HG03565 (cell line): ENCODE results near the gene MPV17L2.

ENCODE experiments used
- ATAC-seq: cut with Tn5 transposase; IDR thresholded peaks from one replicate; pipeline ENCODE4 v1.9.1; 2021; ENCODE audit warnings: mild to moderate bottlenecking, moderate library complexity; ENCODE audit not compliant: unreplicated experiment

Gene MPV17L2

DNA sequence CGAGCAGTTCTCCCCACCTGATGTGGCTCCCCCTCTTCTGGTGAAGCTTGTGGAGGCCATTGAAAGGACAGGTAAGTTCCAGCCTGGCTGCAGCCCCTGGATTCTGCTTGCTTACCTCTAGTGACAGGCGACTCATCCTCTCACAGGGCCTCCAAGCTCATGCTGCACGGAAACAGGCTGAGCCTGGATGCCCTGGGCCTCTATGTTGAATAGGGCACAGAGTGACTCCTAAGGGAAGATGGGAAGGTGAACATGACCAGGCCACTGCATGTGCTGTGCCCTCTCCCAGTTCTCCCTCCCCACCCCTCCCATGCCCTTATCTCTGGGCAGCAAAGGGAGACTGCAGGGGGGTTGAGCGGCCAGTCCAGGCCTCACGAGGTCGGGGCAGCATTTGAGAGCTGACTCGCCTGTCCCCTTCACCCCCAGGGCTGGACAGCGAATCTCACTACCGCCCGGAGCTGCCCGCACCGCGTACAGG, 32.5 kb upstream of the MPV17L2 start:
- no peak for ATAC-seq

DNA sequence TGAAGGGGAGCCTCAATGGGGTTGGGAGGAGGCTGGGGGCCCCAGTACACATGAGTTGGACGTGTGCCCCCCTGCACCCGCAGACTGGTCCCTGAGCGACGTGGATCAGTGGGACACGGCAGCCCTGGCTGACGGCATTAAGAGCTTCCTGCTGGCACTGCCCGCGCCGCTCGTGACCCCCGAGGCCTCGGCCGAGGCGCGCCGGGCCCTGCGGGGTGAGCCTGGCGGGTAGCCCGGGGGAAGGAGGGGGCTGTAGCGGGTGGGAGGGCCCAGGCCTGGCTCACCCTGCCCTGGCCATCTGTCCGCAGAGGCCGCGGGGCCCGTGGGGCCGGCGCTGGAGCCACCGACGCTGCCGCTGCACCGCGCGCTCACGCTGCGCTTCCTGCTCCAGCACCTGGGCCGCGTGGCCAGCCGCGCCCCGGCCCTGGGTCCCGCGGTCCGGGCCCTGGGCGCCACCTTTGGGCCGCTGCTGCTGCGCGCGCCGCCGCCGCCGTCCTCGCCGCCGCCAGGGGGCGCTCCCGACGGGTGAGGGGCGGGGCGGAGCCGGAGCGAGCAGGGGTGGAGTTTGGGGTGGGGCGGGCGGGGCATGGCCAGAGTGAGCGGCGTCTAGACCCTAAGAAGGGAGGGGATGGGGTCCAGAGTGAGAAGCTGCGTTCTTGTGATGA, 31.9 kb upstream of the MPV17L2 start:
- ATAC-seq: no peak

DNA sequence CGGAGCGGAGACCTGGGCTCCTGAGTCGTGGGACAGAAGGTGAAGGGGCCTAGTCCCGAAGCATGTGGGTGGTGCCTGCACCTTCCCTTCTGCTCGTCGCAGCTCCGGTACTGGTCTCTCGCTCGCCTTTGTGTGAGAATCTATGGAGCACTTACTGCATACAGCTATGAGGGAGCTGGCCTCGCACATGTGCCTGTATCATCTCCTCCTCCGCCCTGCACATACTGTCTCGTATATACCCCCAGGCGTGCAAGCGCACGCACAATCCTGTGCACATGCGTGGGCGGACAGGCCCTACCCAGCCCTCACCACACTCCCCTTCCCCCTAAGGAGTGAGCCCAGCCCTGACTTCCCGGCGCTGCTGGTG, 31.4 kb upstream of the MPV17L2 start:
- no peak for ATAC-seq

DNA sequence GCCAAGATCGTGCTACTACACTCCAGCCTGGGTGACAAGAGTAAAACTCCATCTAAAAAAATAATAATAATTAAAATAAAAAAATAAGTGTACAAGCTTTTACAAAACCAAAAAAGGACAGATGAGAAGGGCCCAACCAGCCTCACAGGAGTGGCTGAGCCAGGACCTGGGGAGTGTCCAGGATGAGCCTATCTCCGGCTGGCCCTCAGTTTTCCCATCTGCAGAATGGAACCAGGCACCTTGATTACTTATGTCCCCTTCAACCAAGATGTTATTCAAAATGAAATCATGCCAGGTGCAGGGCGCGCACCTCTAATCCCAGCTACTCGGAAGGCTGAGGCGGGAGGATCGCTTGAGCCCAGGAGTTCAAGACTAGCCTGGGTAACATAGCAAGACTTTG, 28.9 kb upstream of the MPV17L2 start:
- no peak for ATAC-seq

DNA sequence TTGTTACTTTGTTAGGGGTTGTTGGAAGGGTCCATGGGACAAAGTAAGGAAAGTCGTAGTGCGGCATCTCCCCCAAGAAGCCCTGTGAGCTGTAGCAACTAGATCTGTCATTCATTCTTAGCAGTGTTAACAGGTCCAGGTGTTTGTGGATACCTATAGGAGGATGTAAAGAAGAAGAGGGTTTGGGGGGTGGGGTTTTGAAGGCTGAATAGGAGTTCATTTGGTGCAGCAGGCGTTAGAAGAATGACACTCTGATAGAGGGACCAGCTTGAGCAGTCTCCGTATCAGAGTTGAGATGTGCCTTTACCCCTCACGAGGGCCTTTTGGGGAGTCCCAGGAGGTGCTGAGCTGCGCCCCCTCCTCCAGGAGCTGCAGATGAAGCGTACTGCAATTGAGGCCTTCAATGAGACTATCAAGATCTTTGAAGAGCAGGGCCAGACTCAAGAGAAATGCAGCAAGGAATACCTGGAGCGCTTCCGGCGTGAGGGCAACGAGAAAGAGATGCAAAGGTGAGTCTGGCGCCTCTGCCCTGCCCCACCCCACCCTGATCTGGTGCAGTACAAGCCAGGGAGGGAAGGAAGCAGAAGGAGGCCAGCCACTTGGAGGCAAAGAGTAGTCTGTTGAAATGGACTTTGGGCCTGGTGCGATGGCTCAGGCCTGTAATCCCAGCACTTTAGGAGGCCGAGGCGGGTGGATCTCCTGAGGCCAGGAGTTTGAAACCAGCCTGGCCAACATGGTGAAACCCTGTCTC, 27.0 kb upstream of the MPV17L2 start:
- no peak for ATAC-seq

DNA sequence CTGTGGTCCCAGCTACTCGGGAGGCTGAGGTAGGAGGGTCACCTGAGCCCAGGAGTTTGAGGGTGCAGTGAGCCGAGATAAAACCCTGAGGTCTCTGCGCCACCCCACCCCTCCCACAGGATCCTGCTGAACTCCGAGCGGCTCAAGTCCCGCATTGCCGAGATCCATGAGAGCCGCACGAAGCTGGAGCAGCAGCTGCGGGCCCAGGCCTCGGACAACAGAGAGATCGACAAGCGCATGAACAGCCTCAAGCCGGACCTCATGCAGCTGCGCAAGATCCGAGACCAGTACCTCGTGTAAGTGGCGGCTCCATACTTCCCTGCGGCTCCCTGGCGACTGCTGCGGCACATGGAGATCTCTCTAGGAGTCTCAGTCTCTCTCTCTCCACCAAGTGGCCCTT, 26.0 kb upstream of the MPV17L2 start:
- ATAC-seq: no peak

DNA sequence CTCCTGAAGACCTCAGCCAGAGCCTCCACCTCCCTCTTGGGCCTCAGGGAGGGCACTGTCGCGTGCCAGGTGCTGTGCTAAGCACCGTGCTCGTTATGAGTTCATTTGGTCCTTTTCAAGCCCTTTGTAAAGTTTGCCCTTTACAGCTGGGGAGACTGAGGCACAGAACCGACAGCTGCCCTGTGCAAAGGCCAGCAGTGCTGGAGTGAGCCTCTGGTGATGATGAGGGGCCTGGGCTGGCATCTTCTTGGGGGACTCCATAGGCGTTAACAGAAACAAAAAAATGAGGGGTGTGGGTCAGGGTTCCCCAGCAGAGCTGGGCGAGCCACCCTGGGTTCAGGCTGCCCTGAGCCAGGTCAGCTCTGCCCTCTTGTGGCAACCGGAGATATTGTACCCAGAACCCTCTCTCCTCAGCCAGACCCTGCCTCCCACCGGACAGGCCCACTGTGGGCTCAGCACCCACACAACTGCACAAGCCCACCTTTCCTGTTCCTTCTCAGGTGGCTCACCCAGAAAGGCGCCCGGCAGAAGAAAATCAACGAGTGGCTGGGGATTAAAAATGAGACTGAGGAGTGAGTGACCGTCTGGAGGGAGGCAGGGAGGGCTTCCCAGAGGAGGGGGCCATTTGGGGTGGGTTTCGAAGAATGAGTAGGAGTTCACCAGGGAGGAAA, 24.9 kb upstream of the MPV17L2 start:
- ATAC-seq: no peak

DNA sequence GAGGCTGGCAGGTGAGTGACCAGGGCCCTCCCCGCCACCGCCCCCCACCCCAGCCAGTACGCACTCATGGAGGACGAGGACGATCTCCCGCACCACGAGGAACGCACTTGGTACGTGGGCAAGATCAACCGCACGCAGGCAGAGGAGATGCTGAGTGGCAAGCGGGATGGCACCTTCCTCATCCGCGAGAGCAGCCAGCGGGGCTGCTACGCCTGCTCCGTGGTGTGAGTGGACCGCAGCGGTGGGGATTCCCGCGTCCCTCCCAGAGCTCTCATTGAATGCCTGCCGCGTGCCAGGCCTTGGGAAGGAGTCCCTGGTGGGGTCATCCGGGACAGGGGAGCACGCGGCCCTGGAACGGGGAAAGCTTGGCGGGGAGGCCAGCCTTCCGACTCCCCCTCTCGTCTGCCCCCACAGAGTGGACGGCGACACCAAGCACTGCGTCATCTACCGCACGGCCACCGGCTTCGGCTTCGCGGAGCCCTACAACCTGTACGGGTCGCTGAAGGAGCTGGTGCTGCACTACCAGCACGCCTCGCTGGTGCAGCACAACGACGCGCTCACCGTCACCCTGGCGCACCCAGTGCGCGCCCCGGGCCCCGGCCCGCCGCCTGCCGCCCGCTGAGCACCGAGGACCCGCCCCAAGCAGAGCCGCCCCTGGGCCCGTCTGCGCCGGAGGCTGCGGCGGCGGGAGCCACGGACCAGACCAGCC, 24.2 kb upstream of the MPV17L2 start:
- ATAC-seq: no peak

DNA sequence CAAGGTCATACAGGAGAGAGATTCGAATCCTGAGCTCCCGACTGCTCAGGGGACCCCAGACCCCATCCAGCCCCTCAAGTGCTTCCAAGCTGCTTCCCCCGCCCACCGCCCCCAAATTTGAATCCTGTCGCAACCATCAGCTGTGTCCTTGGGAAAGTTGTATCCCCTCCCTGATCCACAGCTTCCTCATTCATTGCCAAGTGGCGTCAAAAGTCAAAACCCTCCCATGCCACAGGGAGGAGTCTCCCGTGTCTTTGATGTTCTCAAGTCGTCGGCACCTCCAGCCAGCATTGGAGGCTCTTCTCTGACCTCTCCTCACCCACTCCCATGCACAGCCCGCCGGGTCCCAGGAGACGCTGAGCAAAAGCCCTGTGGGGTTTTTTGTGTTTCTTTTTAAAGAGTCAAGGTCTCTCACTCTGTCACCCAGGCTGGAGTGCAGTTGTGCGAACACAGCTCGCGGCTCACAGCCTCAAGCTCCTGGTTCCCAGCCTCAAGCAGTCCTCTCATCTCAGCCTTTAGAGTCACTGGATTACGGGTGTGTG, 22.2 kb upstream of the MPV17L2 start:
- no peak for ATAC-seq

DNA sequence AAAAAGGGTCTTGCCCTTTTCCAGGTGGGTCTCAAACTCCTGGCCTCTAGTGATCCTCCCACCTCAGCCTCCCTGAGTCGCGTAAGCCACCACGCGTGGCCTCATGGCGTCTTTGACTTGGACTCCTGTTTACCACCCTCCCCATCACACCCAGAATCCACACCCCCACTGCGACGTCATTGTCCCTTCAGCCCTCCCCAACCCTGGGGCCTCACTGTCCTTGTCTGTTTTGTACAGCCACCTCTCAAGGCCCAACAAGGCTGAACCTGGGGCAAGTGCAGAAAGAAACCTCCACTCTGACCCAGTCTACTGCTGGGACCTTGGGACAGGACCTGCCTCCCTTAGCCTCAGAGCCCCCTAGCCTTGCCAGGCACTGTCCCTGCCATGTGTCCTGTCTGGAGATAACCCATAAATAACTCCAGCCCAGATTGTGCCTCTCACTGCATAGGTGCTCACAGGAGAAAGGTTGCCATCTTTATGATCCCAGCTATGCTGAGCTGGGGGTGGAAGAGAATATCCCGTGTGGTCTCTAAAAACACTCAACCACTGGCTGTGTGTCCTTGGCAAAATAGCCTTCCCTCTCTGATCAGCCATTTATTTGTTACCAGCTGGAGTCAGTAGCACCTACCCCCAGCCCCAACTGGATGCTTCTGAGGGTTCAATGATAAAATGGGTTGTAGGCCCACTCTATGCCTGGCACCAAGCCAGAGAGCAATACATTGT, 21.3 kb upstream of the MPV17L2 start:
- ATAC-seq: no peak

DNA sequence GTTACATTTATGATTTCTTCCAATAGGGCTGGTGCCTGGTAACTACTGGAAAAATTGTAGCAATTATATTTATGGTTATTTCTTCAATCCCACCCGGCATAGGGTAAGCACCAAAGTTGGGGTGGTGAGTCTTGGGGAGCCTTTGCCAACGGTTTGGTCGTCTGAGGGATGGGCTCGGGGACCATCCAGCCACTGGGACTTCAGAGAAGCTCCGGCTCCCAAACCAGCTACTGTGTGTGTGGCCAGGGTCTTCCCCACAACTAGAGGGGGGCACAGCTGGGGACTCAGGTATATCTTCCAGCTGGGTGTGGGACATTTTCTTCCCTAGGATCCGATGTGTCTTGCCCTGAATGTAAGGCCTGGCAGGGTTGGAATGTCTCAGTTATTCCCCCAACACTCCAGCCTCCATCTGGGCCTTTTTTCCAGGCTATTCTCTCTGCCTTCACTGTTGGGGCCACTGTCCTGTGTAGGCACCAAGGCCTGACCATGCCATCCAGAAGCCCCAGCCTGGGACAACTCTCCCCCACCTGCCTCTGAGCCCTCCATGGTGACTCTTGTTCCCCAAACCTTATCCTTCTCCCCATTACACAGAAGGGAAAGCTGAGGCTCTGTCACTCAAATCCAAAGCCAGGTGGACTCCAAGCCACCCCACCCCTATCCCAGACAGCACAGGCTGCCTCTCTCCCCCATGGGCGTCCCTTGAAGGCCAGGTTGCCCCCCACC, 20.5 kb upstream of the MPV17L2 start:
- ATAC-seq: no peak

DNA sequence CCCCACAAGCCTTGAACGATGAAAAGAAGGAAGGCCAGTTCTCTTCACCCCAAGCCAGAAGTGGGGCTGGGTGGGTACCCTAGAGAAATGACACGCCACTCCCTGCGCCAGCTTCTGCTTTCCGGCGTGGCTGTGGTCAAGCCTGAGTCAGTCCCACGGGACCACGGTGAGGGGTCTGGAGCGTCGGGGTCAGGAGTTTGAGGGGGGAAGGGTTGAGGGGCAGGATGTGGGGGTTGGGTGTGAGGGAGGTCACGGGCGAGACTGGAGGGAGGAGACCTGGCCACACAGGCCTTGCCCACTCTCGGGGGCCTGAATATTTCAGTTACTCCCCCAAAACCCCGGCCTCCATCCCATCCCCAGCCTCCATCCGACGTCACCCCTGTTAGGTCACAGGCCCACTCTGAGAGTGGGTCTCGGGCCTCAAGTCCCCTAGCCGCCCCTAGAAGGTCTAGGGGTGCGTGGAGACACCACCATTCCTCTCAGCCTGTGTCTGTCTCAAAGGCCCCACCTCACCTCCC, 19.9 kb upstream of the MPV17L2 start:
- no peak for ATAC-seq

DNA sequence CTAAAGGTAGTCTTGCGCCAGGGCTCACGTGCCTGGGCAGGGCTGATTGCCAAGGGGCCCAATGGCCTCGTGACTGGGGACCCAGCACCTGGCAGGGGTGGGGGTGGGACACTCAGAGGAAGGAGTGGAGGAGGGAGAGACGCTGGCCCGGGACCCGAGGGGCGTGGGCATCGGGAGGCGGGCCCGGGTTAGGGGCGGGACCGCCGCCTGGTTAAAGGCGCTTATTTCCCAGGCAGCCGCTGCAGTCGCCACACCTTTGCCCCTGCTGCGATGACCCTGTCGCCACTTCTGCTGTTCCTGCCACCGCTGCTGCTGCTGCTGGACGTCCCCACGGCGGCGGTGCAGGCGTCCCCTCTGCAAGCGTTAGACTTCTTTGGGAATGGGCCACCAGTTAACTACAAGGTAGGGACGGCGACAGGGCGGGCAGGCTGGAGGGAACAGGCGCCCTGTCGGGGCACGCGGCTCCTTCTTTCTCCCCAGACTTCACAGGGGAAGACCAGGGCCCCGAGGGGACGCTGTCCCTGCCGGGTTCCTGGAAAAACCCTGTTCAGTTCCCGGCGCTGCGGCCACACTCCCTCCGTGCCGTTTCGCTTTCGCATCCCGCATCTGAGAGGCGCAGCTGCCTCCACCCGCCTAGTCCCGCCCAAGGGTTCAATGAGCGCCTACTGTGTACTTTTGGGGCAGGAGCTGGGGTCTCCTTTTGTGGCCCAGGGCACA, 19.3 kb upstream of the MPV17L2 start, which contains the start of gene IFI30:
Gene IFI30, plus strand, starts transcription at position 242 of the 717 bp plus-strand sequence. Its CDS starts 29 bp downstream, at position 271.
- peak; percentile 28 for ATAC-seq

DNA sequence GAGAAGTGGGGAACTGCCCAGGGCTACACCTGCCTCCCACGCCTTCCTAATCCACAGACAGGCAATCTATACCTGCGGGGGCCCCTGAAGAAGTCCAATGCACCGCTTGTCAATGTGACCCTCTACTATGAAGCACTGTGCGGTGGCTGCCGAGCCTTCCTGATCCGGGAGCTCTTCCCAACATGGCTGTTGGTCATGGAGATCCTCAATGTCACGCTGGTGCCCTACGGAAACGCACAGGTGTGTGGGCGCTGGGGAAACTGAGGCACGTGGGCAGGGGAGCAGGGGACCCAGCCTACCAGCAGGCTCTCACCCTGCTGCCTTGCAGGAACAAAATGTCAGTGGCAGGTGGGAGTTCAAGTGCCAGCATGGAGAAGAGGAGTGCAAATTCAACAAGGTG, 18.0 kb upstream of the MPV17L2 start:
- no peak for ATAC-seq

DNA sequence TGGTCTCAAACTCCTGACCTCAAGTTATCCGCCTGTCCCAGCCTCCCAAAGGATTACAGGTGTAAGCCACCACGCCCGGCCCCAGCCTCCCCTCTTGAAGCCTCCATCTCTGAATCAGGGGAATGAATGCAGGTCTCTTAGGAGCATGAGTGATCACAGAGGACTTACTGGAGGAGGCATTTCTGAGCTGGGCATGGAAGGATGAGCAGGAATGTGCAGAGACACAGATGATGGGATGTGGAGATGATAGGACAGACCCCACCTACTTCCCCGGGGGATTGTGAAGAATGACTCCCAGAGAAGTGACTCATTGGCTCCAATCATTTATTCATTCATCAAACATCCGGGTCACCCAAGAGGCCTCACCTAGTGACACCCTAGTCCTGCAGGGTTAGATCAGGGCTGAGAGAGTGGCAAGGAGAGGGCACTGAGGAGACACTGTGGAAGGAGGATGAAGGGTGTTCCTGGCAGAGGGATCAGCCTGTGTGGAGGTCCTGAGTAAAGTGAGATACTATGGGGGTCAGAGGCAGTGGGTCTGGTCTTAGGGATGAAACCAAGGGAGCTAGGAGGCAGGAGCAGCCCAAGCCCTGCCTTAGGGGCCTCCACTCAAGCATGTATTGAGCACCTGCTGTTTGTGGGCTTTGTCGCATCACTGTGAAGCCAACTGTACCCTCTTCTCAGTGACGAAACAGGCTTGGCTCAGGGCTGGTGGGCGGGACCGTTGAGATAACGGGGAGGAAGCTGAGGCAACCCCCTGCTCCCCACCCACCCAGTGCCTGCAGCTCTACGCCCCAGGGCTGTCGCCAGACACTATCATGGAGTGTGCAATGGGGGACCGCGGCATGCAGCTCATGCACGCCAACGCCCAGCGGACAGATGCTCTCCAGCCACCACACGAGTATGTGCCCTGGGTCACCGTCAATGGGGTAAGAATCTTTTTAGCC, 16.4 kb upstream of the MPV17L2 start:
- no peak for ATAC-seq

DNA sequence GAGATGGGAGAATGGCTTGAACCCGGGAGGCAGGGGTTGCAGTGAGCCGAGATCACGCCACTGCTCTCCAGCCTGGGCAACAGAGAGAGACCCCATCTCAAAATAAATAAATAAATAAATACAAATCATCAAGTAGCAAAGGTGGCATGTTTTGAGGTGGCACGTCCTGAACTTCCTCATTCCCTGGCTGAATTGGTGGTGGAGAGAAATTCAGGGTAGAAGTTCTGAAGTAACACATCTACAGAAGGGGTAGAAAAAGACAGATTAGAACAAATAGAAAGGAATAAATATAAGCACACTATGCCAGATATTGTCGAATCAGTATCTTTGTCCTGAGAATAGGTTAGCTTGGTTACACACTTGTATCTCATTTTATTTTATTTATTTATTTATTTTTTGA, 13.1 kb upstream of the MPV17L2 start:
- no peak for ATAC-seq

DNA sequence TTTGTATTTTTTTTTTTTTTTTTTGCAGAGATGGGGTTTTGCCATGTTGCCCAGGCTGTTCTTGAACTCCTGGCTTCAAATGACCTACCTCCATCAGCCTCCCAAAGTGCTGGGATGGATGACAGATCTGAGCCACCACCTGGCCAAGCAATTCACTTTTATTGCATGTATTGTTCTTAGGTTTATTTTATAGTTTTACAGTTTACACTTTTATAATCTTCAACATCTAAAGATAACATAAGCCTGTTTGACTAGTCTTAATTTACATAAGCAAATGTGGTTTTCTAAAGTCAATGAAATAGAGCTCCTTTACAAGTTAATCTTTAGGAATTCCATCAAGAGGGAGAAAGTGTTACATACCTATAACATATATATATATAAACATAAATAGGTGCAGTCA, 9.5 kb upstream of the MPV17L2 start:
- no peak for ATAC-seq

DNA sequence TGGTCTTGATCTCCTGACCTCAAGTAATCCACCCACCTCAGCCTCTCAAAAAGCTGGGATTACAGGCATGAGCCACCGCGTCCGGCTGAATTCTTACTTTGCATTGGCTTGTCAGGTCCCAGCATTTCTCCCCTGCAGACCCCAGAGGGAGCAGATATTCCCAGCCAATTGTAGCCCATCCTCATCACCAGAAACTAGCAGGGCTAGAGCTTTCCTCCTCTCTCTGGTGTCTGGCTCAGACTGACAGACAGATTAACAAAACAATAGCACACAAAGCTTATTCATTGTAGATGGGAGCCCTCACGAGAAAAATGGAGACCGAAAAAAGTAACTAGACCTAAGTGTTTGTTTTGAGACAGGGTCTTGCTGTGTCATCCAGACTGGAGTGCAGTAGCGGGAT, 7.5 kb upstream of the MPV17L2 start:
- no peak for ATAC-seq
